Karpas-422 (cell line): Measurements from ENCODE around the gene HSPH1. TPM values are rescaled to one million over a fixed set of nuclear protein-coding genes. Genes with fewer than 3 reads are reported as not detected.

ENCODE experiments used
- DNase-seq: peaks from one replicate; pipeline ENCODE4 v3.0.0-alpha.2; 2015
- H2AFZ ChIP-seq: fragments of 200-600 bp; sonication (generic); 2 replicates; pipeline ENCODE4 v1.6.1; 2014; ENCODE audit warnings: antibody characterized with exemption, low read length, mixed read lengths
- H3K27ac ChIP-seq: fragments of 200-600 bp; sonication (generic); 2 replicates; pipeline ENCODE4 v1.5.1; 2014; ENCODE audit warnings: mild to moderate bottlenecking, low read length, moderate library complexity
- H3K27me3 ChIP-seq: fragments of 200-600 bp; sonication (generic); 2 replicates; pipeline ENCODE4 v1.6.1; 2014; ENCODE audit warnings: low read length, mixed read lengths
- H3K36me3 ChIP-seq: fragments of 200-600 bp; sonication (generic); 2 replicates; pipeline ENCODE4 v1.6.1; 2014; ENCODE audit warnings: low read length, mixed read lengths; ENCODE audit not compliant: insufficient read depth
- H3K4me1 ChIP-seq: fragments of 200-600 bp; sonication (generic); 2 replicates; pipeline ENCODE4 v1.6.1; 2014; ENCODE audit warnings: mild to moderate bottlenecking, low read length, mixed read lengths
- H3K4me2 ChIP-seq: fragments of 200-600 bp; sonication (generic); 2 replicates; pipeline ENCODE4 v1.6.1; 2014; ENCODE audit warnings: low read length, low read depth, mild to moderate bottlenecking; ENCODE audit not compliant: poor library complexity, severe bottlenecking
- H3K4me3 ChIP-seq: fragments of 200-600 bp; sonication (generic); 2 replicates; pipeline ENCODE4 v1.5.1; 2014; ENCODE audit warnings: mild to moderate bottlenecking, antibody characterized with exemption, low read length, mixed read lengths
- H3K79me2 ChIP-seq: fragments of 200-600 bp; sonication (generic); 2 replicates; pipeline ENCODE4 v1.6.1; 2014; ENCODE audit warnings: mild to moderate bottlenecking, low read length, mixed read lengths
- H3K9ac ChIP-seq: fragments of 200-600 bp; sonication (generic); 2 replicates; pipeline ENCODE4 v1.6.0; 2014; ENCODE audit warnings: low read length
- H3K9me2 ChIP-seq: fragments of 200-600 bp; sonication (generic), shearing (Covaris generic); replicated peaks from 2 replicates; pipeline ENCODE4 v1.6.0; 2014; ENCODE audit warnings: mild to moderate bottlenecking, low read length, moderate library complexity; ENCODE audit not compliant: insufficient read depth
- H3K9me3 ChIP-seq: fragments of 300-700, 200-600 bp; sonication (generic); 2 replicates; pipeline ENCODE4 v1.6.1; 2014; ENCODE audit warnings: low read length, mixed read lengths
- H4K20me1 ChIP-seq: fragments of 200-600 bp; sonication (generic); 2 replicates; pipeline ENCODE4 v1.6.1; 2014; ENCODE audit warnings: mild to moderate bottlenecking, antibody characterized with exemption, low read length, low read depth; ENCODE audit not compliant: insufficient read depth
- total RNA-seq: library from RNA; depleted of rRNA; stranded (reverse); fragments of >200 nt; shearing (Covaris generic); gene quantifications from 2 replicates; pipeline ENCODE4 v1.2.3, GENCODE V29; 2014; ENCODE audit warnings: low replicate concordance

Gene HSPH1
- total RNA-seq, 1 experiment from 2014 or later: 116 TPM

DNA sequence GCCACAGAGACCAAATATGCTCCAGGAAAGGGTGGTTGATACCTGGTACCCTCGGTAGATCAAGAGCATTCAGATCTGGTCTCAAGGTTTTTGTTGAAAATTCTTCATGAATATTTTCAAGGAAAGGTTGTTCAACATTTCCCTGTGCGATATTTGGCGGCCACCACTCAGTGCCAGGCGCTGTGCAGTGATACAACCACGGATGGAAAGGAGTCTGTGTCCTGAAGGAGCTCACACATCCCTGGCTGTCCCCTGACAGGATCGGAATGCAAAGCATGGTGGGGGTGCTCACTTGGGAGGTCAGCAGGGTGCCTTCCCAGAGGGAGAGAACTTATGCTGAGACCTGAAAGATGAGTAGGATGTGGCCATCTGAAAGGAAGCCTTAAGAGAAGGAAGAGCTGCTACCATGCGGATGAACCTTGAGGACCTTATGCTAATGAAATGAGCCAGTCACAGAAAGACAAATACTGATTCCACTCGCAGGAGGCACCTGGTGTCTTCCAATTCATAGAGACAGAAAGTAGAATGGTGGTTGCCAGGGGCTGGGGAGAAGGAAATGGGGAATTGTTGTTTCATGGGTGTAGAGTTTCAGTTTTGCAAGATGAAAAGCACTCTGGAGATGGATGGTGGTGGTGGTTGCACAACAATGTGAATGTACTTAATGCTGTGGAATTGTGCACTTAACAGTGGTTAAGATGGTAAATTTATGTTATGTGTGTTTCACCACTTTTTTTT, 41.6 kb downstream of the HSPH1 start:
- Histone ChIP-seq H3K4me1 (no peaks in the 10 kb centered on the region; the same call in 1 of the 2 replicates), H3K79me2 (no peaks in the 10 kb centered on the region), H3K27ac (no peak overlapping the region), H2AFZ (no peak overlapping the region), H3K9me3 (no peaks in the 10 kb centered on the region), H3K9ac (no peak overlapping the region), H4K20me1 (no peaks in the 10 kb centered on the region), H3K27me3 (no peaks in the 10 kb centered on the region), H3K9me2 (no peaks in the 10 kb centered on the region), H3K36me3 (no peaks in the 10 kb centered on the region), H3K4me2 (no peak overlapping the region), H3K4me3 (no peak overlapping the region)
- no peak for DNase-seq

DNA sequence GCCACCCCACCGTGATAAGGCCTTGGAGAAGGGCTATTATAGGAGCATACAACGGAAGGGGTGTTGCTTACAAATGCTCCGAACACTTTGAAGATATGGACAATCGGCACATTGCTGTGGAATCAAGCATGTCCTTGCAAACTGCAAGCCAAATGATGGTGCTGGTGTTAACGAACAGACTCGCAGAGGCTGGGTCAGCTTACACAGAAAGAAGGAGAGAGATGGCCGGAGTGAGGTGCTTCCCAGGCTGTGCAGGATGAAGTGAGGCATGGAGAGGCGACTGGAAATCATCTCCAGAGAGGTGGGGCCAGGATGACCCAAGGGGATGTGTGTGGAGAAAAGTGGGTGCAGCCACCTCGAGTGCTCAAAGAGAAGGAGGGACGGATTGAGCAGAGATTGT, 42.2 kb downstream of the HSPH1 start:
- no peaks in the 10 kb centered on the region for H3K36me3 ChIP-seq
- no peak overlapping the region for H3K9ac ChIP-seq
- H3K4me2 ChIP-seq: no peak overlapping the region
- no peaks in the 10 kb centered on the region for H3K9me3 ChIP-seq
- no peak overlapping the region for H2AFZ ChIP-seq
- no peak for DNase-seq
- H3K27ac ChIP-seq: no peak overlapping the region
- no peaks in the 10 kb centered on the region for H3K27me3 ChIP-seq
- H3K9me2 ChIP-seq: no peaks in the 10 kb centered on the region
- no peak overlapping the region for H3K4me3 ChIP-seq
- H3K4me1 ChIP-seq: no peaks in the 10 kb centered on the region; the same call in 1 of the 2 replicates
- H4K20me1 ChIP-seq: no peaks in the 10 kb centered on the region
- no peaks in the 10 kb centered on the region for H3K79me2 ChIP-seq

DNA sequence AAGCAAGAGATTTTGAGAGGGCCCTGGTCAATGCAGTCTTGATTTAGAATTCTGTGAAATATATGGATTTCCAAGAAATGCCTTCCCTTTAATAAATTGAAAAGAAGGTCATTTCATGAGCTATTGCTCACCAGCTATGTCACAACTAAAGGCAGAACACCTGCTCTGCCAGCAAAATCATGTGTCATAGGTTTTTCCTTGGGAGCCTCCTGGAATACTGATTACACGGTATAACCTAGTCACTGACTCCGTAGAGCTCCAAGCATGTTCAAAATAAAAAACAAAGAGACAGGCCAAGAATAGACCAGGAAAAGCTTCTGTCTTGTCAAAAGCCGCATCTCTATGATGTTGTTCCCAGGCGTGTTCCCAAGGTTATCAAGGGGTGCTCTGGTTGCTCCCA, 45.5 kb downstream of the HSPH1 start:
- no peak for DNase-seq
- H3K4me1 ChIP-seq: no peaks in the 10 kb centered on the region; the same call in 1 of the 2 replicates

DNA sequence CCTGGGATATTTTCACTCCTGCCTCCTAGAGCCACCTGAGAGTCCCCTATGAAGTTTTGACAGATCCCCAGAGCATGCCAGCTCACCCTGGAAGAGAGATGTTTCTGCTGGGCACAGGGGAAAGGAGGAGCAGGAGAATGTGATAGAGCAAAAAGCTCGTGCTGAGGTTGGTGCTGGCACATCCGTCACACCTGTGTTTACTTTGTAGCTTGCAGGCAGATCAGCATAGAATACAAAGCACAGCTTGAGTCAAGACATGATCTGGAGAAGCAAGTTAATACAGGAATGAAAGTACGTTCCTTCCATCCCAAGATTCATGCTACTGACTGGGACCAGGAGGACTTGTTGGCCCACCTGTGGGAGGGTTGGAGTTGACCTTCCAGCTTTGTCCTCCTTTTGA, 46.1 kb downstream of the HSPH1 start:
- no peak overlapping the region for H2AFZ ChIP-seq

More for the DNA sequence above, 45.5 kb downstream of the HSPH1 start:
- H3K9me3 ChIP-seq: no peaks in the 10 kb centered on the region
- H3K79me2 ChIP-seq: no peaks in the 10 kb centered on the region
- no peaks in the 10 kb centered on the region for H4K20me1 ChIP-seq
- H3K36me3 ChIP-seq: no peaks in the 10 kb centered on the region
- H3K4me3 ChIP-seq: no peak overlapping the region
- no peaks in the 10 kb centered on the region for H3K9me2 ChIP-seq
- no peak overlapping the region for H2AFZ ChIP-seq
- no peak overlapping the region for H3K9ac ChIP-seq
- no peaks in the 10 kb centered on the region for H3K27me3 ChIP-seq
- H3K27ac ChIP-seq: no peak overlapping the region
- H3K4me2 ChIP-seq: no peak overlapping the region

DNA sequence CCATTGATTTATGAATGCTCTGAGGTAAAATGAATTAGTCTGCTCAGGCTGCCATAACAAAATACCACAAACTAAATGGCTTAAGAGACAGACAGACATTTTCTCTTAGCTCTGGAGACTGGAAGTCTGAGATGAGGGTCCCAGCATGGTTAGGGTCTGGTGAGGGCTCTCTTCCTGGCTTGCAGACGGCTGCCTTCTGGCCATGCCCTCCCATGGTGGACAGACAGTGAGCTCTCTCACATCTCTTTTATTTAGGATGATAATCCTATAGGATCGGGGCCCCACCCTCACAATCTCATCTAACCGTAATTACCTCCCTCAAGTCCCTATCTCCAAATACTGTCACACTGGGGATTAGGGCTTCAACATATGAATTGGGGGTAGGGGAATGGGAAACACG, 47.1 kb downstream of the HSPH1 start:
- H4K20me1 ChIP-seq: no peaks in the 10 kb centered on the region
- DNase-seq: no peak
- no peaks in the 10 kb centered on the region for H3K4me1 ChIP-seq
- H2AFZ ChIP-seq: no peak overlapping the region
- H3K79me2 ChIP-seq: no peaks in the 10 kb centered on the region
- no peaks in the 10 kb centered on the region for H3K36me3 ChIP-seq
- H3K9me3 ChIP-seq: no peaks in the 10 kb centered on the region
- no peaks in the 10 kb centered on the region for H3K9me2 ChIP-seq
- no peak overlapping the region for H3K9ac ChIP-seq
- no peak overlapping the region for H3K4me2 ChIP-seq
- no peak overlapping the region for H3K27ac ChIP-seq
- H3K4me3 ChIP-seq: no peak overlapping the region
- no peaks in the 10 kb centered on the region for H3K27me3 ChIP-seq

More for the DNA sequence above, 46.1 kb downstream of the HSPH1 start:
- no peak overlapping the region for H3K9ac ChIP-seq
- H4K20me1 ChIP-seq: no peaks in the 10 kb centered on the region
- H3K9me3 ChIP-seq: no peaks in the 10 kb centered on the region
- H3K36me3 ChIP-seq: no peaks in the 10 kb centered on the region
- no peak overlapping the region for H3K4me3 ChIP-seq
- DNase-seq: no peak
- no peak overlapping the region for H3K4me2 ChIP-seq
- H3K79me2 ChIP-seq: no peaks in the 10 kb centered on the region
- H3K27ac ChIP-seq: no peak overlapping the region
- H3K4me1 ChIP-seq: no peaks in the 10 kb centered on the region
- no peaks in the 10 kb centered on the region for H3K27me3 ChIP-seq
- H3K9me2 ChIP-seq: no peaks in the 10 kb centered on the region

DNA sequence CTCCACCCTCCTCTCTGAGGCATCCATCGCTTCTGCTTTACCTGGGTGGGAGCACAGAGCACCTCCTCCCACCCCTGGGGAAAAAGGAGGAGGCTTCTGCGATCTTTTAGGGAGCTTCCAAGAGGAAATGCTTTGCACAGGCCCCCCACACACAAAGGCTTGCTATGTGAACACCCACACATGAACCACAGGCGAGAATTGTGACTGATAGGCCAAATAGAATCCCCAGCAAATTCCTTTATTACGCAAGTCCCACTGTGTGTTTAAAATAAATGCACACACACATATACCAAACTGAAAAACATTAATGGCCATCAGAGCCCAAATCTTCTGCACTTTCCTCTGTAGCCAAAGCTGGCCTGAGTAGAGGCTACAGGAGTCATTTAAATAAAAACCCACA, 50.6 kb downstream of the HSPH1 start:
- no peaks in the 10 kb centered on the region for H3K79me2 ChIP-seq
- H2AFZ ChIP-seq: no peak overlapping the region
- no peak overlapping the region for H3K27ac ChIP-seq
- no peaks in the 10 kb centered on the region for H3K9me3 ChIP-seq
- H3K36me3 ChIP-seq: no peaks in the 10 kb centered on the region
- H4K20me1 ChIP-seq: no peaks in the 10 kb centered on the region
- no peak overlapping the region for H3K4me2 ChIP-seq
- H3K9ac ChIP-seq: no peak overlapping the region
- H3K4me1 ChIP-seq: no peaks in the 10 kb centered on the region
- H3K9me2 ChIP-seq: no peaks in the 10 kb centered on the region
- no peak overlapping the region for H3K4me3 ChIP-seq
- H3K27me3 ChIP-seq: no peaks in the 10 kb centered on the region
- DNase-seq: no peak

DNA sequence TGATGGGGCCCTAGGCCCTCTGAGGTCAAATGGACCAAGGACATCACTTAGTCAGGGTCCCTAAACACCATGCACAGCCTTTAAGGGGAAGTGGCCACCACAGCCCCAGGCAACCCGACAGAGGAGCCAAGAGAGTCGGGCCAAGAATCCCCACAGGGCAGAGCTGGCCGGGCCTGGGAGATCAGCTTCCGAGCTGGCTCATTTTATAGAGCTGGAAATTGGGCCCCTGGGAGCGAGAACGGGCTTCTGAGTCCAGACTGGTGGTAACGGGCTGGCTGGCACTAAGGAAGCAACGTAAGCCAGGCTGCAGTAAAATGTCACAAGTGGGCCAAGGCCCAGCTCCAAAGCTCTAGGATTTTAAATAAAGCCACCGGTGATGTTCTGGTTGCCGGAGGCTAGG, 51.1 kb downstream of the HSPH1 start:
- no peaks in the 10 kb centered on the region for H3K9me3 ChIP-seq
- H3K79me2 ChIP-seq: no peaks in the 10 kb centered on the region
- H3K36me3 ChIP-seq: no peaks in the 10 kb centered on the region
- H3K4me1 ChIP-seq: no peaks in the 10 kb centered on the region
- no peak overlapping the region for H3K4me3 ChIP-seq
- H4K20me1 ChIP-seq: no peaks in the 10 kb centered on the region
- no peak overlapping the region for H2AFZ ChIP-seq
- no peak overlapping the region for H3K4me2 ChIP-seq
- H3K9me2 ChIP-seq: no peaks in the 10 kb centered on the region
- DNase-seq: no peak
- H3K9ac ChIP-seq: no peak overlapping the region
- no peaks in the 10 kb centered on the region for H3K27me3 ChIP-seq
- no peak overlapping the region for H3K27ac ChIP-seq

DNA sequence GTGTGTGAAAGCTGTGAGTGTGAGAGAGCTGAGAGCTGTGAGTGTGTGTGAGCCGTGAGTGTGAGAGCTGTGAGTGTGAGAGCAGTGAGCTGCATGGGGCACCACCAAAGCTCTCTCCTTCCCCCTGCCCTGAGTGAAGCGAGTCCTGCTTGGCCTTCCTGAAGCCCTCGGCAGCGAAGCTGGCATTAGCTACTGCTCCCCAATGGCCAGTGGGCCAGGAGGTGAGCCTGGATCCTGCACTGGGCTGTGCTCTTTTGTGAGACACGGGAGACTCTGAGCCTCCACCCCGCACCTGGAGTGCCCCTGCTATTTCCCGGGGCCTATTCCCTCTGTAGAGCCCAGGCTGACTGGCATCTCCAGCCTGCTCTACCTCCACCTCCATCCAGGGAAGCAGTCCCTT, 51.5 kb downstream of the HSPH1 start:
- H3K4me1 ChIP-seq: no peaks in the 10 kb centered on the region
- H3K9ac ChIP-seq: no peak overlapping the region
- DNase-seq: no peak
- no peak overlapping the region for H2AFZ ChIP-seq
- no peaks in the 10 kb centered on the region for H4K20me1 ChIP-seq
- no peaks in the 10 kb centered on the region for H3K36me3 ChIP-seq
- no peaks in the 10 kb centered on the region for H3K79me2 ChIP-seq
- H3K4me3 ChIP-seq: no peak overlapping the region
- H3K27ac ChIP-seq: no peak overlapping the region
- H3K4me2 ChIP-seq: no peak overlapping the region
- H3K9me3 ChIP-seq: no peaks in the 10 kb centered on the region
- no peaks in the 10 kb centered on the region for H3K27me3 ChIP-seq
- H3K9me2 ChIP-seq: no peaks in the 10 kb centered on the region
